K562 treated with DMSO at 1 percent for 48 hours (cell line): ENCODE data around the gene SUGP2. TPM values are rescaled to one million over a fixed set of nuclear protein-coding genes. Genes with fewer than 3 reads are reported as not detected.

Experiments
- total RNA-seq: library from RNA; unstranded; fragments of 300-600 nt; gene quantifications from 2 replicates; pipeline ENCODE4 v1.2.3, GENCODE V29; 2022; ENCODE audit warnings: low replicate concordance; ENCODE audit errors: extremely low read depth

Gene SUGP2
- total RNA-seq: not detected in 2 replicates

GRCh38 chr19:19033426-19034203 is at the start of gene SUGP2, which contains the start of gene ARMC6:
TSS of gene SUGP2 (minus strand) at chr19:19033517. CDS start at chr19:19031071, 2,446 bp downstream.
TSS of gene ARMC6 (plus strand) at chr19:19033603. CDS start at chr19:19034210, 607 bp downstream.

DNA sequence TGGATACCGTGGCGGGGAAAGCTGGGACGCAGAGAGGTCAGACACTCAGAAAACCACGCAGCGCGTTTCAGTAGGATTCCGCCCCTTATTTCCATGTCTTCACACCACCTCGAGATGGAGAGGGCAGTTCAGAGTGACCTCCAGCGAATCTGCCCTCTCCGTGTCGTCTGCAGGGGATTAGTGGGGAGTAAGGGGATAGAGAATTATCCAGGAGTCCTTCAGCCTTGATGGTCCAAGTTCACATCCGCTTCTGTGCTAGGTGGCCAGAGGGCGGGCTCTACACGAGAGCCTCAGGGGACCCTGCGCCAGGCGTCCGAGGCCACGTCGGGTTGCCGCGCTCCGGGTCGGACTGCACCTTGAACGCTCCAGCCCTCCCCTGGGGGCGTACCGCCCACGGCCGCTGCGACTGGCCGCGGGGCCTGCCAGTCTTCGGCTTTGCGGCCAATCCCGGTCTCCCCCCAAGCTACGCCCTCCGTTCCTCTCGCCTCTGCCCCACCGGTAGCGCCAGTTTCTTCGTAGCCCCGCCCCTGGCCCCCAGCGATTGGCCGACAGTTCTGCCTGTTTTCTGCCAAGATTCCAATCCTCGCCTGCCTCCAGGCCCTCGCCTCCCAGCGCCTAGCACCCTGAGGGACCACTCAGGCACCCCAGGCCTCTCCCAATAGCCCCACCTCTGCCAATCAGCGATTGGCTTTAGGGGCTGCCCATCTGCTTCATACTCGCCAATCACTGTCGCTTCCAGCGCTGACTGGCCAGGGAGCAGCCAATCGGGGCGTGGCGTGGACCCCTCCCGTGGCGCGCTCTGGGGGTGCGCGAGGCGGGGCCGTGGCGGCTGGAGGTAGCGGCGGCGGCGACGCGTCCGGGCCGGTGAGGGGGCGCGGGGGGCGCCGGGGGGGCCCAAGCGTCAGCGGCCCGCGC is 30.1 kb upstream of the SUGP2 start, which contains the start of gene SLC25A42:
Gene SLC25A42, plus strand, starts transcription at position 812 of the 915 bp plus-strand sequence. CDS start 32,131 bp downstream, outside the sequence.

Other genes starting within 250 kb of the SUGP2 start
- not detected in 2 replicates for gene COMP, start 242.2 kb downstream of the SUGP2 start, total RNA-seq
- gene UPF1, start 201.6 kb downstream of the SUGP2 start, total RNA-seq: 461 TPM in 1 of 2 replicates, not detected in the other
- gene CERS1, start 137.4 kb downstream of the SUGP2 start, total RNA-seq: not detected in 2 replicates
- 699 TPM in 1 of 2 replicates, not detected in the other for gene COPE, start 114.1 kb downstream of the SUGP2 start, total RNA-seq
- gene DDX49, start 113.8 kb downstream of the SUGP2 start, total RNA-seq: not detected in 2 replicates
- not detected in 2 replicates for gene HOMER3, start 92.3 kb downstream of the SUGP2 start, total RNA-seq
- gene ARMC6, start 86 bp upstream of the SUGP2 start, total RNA-seq: not detected in 2 replicates
- not detected in 2 replicates for gene SLC25A42, start 30.5 kb upstream of the SUGP2 start, total RNA-seq
- gene TMEM161A, start 105.0 kb upstream of the SUGP2 start, total RNA-seq: not detected in 2 replicates
- gene MEF2B, start 136.7 kb upstream of the SUGP2 start, total RNA-seq: not detected in 2 replicates
- gene BORCS8, start 158.6 kb upstream of the SUGP2 start, total RNA-seq: not detected in 2 replicates
- not detected in 2 replicates for gene RFXANK, start 158.7 kb upstream of the SUGP2 start, total RNA-seq
- not detected in 2 replicates for gene NR2C2AP, start 169.9 kb upstream of the SUGP2 start, total RNA-seq
- gene NCAN, start 178.4 kb upstream of the SUGP2 start, total RNA-seq: not detected in 2 replicates
- gene TM6SF2, start 239.8 kb upstream of the SUGP2 start, total RNA-seq: not detected in 2 replicates